ENCODE measurements around the gene TIRAP. TPM values are rescaled to one million over a fixed set of nuclear protein-coding genes. Genes with fewer than 3 reads are reported as not detected.
"Not testable (repeated sequence)": the region's sequence is repeated elsewhere in the genome, so short reads cannot be mapped to it uniquely, and the experiment has no call there.

TIRAP gene
- total RNA-seq, 2 experiments from 2014 or later = 4.7 to 5.2 TPM

DNA sequence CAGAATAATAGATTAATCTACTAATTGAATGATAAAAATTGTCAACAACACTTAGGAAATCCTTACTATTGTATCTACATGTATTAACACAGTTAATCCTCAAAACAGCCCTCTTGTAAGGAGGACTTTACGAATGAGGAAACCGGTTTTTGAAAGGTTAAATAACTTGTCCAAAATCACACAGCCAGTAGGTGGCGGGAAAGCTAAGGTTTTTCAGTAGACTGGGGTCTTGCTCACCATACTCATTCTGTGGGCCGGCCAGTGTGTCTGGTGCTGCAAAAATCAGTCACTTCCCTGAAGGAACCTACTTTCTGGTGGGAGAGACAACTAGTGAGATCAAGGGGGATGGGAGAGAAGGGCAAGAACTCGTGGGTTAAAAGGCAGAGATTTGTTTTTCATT is 24.8 kb downstream of the TIRAP start:
- Mint-ChIP-seq H3K27me3 (no peaks in the 10 kb centered on the region), H3K36me3 (peaks cover 21% of the 10 kb centered on the region), H3K4me3 (no peak overlapping the region), H3K4me1 (peaks cover 21% of the 10 kb centered on the region), H3K27ac (no peak overlapping the region), H3K9me3 (peaks cover 3% of the 10 kb centered on the region)
- no peak for DNase-seq

DNA sequence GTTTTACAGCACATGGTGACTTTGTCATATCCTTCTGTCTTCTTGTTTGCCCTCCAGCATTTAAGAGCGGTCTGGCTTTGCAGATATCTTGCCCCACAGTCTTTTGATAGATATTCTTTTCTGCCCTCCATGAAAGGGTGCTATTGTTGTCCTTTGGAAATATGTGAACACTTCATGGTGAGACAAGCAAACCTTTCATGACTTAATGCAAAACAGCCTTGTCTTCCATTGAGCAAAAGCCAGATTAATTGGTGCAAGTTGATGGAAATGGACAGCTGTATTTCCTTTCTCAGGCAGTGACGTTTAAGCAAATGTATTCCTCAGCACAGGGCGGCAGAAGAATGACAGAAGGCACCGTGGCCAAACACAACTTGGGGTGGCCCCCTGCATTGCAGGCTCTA is 25.4 kb downstream of the TIRAP start:
- Mint-ChIP-seq H3K27ac (no peak overlapping the region), H3K36me3 (peaks cover 15% of the 10 kb centered on the region), H3K27me3 (no peaks in the 10 kb centered on the region), H3K9me3 (peaks cover 3% of the 10 kb centered on the region), H3K4me3 (no peak overlapping the region), H3K4me1 (peaks cover 20% of the 10 kb centered on the region)
- no peak for DNase-seq

DNA sequence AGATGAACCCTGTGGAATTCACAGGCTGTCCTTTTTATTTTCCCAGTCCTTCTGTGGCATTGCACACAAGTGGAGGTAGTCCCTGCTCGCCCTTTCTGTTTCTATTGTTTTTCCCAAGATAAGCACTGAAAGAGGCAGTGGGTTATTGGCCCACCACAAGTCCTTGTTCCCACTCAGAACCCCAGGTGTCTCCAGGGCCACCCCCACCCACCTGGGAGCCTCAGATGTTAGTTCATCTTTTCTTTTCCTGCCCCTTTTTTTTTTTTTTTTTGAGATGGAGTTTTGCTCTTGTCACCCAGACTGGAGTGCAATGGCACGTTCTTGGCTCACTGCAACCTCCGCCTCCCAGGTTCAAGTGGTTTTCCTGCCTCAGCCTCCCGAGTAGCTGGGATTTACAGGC is 25.9 kb downstream of the TIRAP start:
- H3K27ac Mint-ChIP-seq = not testable (repeated sequence)

DNA sequence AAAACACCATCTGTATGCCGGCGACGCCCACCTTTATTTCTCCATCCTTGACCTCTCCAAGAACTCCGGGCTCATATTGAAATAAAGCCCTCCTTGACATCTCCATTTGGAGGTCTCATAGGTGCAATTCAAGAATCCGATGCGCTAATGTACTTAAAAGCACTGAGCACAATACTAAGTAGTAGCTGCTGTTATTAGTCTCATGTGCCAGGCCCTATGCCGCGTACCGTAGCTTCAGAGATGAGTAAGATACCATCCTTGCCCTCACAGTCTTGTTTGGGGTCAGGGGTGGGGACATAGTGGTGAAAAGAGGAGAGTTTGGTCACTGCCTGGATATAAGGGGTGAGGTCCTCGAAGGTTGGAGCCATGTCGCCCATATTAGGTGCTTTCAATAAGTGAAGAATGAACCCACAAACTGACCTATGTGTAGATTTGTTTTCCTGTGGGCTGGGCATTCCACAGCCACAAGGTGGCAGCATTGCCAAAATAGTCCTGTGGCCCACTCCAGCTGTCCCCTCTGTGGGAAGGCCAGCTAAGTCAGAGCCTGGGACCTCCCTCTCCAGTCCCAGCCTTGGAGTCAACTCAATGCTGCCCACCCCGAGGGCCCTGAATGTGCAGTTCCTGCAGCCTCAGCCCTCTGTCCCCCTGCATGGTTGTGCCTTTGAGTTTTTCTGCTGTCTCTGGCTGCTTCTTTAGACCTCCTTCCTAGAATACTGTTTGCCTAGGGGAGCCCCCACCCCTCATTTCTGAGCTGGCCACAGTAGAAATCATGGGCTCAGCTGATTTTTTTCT is 27.5 kb downstream of the TIRAP start:
- H3K27me3 Mint-ChIP-seq = no peaks in the 10 kb centered on the region
- peaks cover 13% of the 10 kb centered on the region for H3K4me1 Mint-ChIP-seq
- no peak overlapping the region for H3K4me3 Mint-ChIP-seq
- DNase-seq = peak; percentile 55
- peaks cover 17% of the 10 kb centered on the region for H3K36me3 Mint-ChIP-seq
- H3K9me3 Mint-ChIP-seq = peaks cover 5% of the 10 kb centered on the region
- H3K27ac Mint-ChIP-seq = no peak overlapping the region

More for the DNA sequence above, 25.9 kb downstream of the TIRAP start:
- not testable (repeated sequence) for H3K27me3 Mint-ChIP-seq, H3K4me3 Mint-ChIP-seq, H3K9me3 Mint-ChIP-seq, DNase-seq
- Mint-ChIP-seq H3K4me1 (peaks cover 20% of the 10 kb centered on the region), H3K36me3 (peaks cover 12% of the 10 kb centered on the region)

- Mint-ChIP-seq H3K4me1 (peaks cover 7% of the 10 kb centered on the region), H3K27ac (no peak overlapping the region), H3K27me3 (no peaks in the 10 kb centered on the region), H3K36me3 (peaks cover 17% of the 10 kb centered on the region), H3K4me3 (no peak overlapping the region), H3K9me3 (peaks cover 5% of the 10 kb centered on the region)
- no peak for DNase-seq
These were observed 28.1 kb downstream of the TIRAP start for GRCh38 chr11:126310992-126311310.

DNA sequence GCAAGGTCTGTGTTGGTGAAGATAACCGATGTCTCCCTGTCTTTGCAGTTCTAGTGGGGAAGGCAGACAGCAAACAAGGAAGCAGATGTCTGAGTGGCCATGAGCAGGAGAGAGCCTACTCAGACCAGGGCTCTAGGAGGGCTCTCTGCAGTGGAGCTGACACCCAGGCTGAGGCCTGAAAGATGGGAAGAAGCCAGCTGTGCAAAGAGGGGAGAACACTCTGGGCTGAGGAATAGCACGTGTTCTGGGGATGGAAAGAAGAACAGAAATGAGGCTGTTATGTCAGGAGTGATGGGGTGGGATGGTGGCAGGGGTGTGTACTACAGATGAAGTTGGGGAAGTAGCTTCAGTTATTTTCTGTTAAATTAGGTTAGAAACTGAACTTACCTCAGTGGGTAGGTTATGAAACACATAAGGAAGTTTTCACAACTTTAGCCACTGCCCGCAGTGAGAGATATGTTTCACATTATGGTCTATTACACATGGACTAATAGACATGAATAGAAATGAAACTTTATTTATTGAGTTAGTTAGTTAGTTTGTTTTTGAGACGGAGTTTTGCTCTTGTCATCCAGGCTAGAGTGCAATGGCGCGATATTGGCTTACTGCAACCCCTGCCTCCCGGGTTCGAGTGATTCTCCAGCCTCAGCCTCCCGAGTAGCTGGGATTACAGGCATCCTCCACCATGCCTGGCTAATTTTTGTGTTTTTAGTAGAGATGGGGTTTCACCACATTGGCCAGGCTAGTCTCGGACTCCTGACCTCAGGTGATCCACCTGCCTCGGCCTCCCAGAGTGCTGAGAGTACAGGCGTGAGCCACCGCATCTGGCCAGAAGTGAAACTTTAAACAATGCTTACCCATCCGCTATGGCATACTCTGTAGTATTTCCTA is 28.8 kb downstream of the TIRAP start:
- H3K4me3 Mint-ChIP-seq = no peak overlapping the region
- H3K4me1 Mint-ChIP-seq = peaks cover 5% of the 10 kb centered on the region
- no peak for DNase-seq
- H3K27ac Mint-ChIP-seq = no peak overlapping the region
- peaks cover 11% of the 10 kb centered on the region for H3K9me3 Mint-ChIP-seq
- peaks cover 22% of the 10 kb centered on the region for H3K36me3 Mint-ChIP-seq
- H3K27me3 Mint-ChIP-seq = no peaks in the 10 kb centered on the region

DNA sequence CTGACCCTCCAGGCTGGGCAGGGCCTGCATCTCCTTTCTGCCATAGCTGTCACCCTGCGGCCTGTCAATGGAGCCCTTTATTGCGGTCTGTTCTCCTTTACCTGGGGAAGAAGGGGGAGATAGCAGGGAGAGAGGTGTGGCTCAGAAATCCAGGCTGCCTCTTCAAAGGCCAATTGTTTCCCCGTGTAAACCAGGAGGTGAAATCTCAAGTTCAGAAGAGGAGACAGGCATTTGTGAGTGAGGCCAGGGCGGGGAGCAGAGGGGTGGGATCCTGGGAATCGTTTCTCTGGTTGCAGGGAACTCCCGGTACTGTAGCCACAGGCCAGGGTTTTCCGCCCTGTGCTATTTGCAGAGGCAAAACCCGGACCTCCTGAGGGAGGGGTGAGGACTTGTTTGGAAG is 30.1 kb downstream of the TIRAP start:
- no peaks in the 10 kb centered on the region for H3K27me3 Mint-ChIP-seq
- peaks cover 26% of the 10 kb centered on the region for H3K36me3 Mint-ChIP-seq
- no peak overlapping the region for H3K4me3 Mint-ChIP-seq
- peaks cover 11% of the 10 kb centered on the region for H3K9me3 Mint-ChIP-seq
- H3K4me1 Mint-ChIP-seq = peaks cover 11% of the 10 kb centered on the region
- H3K27ac Mint-ChIP-seq = no peak overlapping the region
- no peak for DNase-seq

GRCh38 chr11:126313826-126314225 is 30.9 kb downstream of the TIRAP start:
- Mint-ChIP-seq H3K36me3 (peaks cover 26% of the 10 kb centered on the region), H3K4me3 (no peak overlapping the region), H3K27ac (no peak overlapping the region), H3K9me3 (peaks cover 11% of the 10 kb centered on the region), H3K27me3 (no peaks in the 10 kb centered on the region), H3K4me1 (peaks cover 20% of the 10 kb centered on the region)
- no peak for DNase-seq

DNA sequence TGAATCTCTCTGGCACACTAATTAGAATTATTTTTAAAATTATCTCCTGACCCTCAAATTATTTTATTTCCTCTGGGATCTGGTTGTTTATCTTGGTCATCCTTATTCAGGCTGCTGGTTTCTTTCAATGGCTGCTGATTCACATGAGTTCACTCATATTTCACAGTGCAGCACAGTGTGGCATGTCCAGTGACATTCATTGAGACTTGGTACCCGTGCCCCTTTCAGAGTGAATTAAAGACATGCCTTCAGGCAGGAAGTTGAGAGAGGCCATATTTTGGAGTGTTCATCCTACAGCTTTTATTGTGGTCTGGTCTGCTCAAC is 34.5 kb downstream of the TIRAP start:
- peaks cover 30% of the 10 kb centered on the region for H3K4me1 Mint-ChIP-seq
- DNase-seq = no peak
- H3K4me3 Mint-ChIP-seq = peak overlapping the region; percentile 50
- H3K27me3 Mint-ChIP-seq = no peaks in the 10 kb centered on the region
- peaks cover 32% of the 10 kb centered on the region for H3K36me3 Mint-ChIP-seq
- peaks cover 11% of the 10 kb centered on the region for H3K9me3 Mint-ChIP-seq
- peak overlapping the region; percentile 75 for H3K27ac Mint-ChIP-seq

- peak overlapping the region; percentile 75 for H3K27ac Mint-ChIP-seq
- H3K9me3 Mint-ChIP-seq = peaks cover 11% of the 10 kb centered on the region
- H3K4me1 Mint-ChIP-seq = peaks cover 30% of the 10 kb centered on the region
- H3K36me3 Mint-ChIP-seq = peaks cover 32% of the 10 kb centered on the region
- DNase-seq = peak; percentile 28
- H3K4me3 Mint-ChIP-seq = peak overlapping the region; percentile 50
- H3K27me3 Mint-ChIP-seq = no peaks in the 10 kb centered on the region
These were observed 35.1 kb downstream of the TIRAP start for GRCh38 chr11:126317756-126318573.

DNA sequence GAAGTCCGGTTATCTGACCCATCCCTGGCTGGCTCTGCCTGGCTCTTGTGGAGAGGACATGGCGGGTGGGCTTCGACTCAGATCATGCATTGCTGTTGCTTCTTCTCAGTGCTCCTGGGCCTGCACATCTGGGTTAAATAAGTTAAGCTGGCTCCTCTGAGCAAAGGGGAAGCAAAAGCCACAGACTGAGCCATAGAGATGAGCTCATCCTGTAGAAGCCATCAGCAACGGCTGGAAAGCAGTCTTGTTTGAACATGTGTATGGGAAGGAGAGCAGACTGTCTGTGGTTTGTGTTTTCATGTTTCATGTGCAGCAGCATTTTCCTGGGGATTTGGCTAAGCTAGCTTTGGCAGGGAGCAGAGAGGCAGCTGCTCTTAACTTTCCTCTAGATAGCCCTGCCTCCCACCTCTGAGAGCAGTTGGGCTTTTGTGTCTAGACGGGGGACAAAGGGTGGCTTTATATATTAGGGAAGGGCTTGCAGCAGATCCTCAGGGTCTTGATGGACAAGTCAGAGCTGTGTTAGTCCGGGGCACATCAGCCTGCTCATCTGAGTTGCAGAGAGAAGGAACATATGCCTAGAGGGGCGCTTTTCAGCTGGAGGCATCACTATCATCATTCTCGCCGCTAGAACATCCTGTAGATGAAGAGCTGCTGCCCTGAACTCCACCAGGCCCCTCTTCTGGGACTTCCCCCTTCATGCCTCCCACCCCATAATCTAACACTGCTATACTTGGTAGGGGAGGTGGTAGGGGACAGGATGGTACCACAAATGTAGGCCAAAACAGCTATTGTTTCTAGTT is 35.9 kb downstream of the TIRAP start:
- peak overlapping the region; percentile 75 for H3K27ac Mint-ChIP-seq

GRCh38 chr11:126319374-126319740 is 36.5 kb downstream of the TIRAP start:
- Mint-ChIP-seq H3K4me1 (peaks cover 30% of the 10 kb centered on the region), H3K36me3 (peaks cover 27% of the 10 kb centered on the region)

More for the DNA sequence above, 35.9 kb downstream of the TIRAP start:
- Mint-ChIP-seq H3K27me3 (no peaks in the 10 kb centered on the region), H3K36me3 (peaks cover 32% of the 10 kb centered on the region), H3K4me1 (peaks cover 30% of the 10 kb centered on the region), H3K9me3 (peaks cover 11% of the 10 kb centered on the region), H3K4me3 (peak overlapping the region; percentile 50)
- DNase-seq = no peak

DNA sequence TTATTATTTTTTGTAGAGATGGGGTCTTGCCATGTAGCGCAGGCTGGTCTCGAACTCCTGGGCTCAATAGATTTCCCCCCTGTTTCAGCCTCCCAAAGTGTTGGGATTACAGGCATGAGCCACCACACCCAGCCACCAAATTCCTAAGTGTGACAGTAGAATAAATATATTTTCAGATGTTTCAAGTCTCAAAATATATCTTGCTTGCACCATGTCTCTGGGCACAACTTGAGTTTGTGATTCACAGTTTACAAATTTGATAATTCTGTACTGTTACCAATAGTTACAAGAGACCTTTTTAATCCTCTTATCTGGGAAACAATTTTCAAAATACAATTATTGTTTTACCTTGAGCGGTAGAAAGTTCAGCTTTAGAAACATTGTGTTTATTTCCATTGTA is 40.1 kb downstream of the TIRAP start:
- peaks cover 27% of the 10 kb centered on the region for H3K4me1 Mint-ChIP-seq

More at GRCh38 chr11:126319374-126319740, 36.5 kb downstream of the TIRAP start:
- H3K9me3 Mint-ChIP-seq = peaks cover 8% of the 10 kb centered on the region
- H3K4me3 Mint-ChIP-seq = no peak overlapping the region
- no peak for DNase-seq
- no peaks in the 10 kb centered on the region for H3K27me3 Mint-ChIP-seq
- H3K27ac Mint-ChIP-seq = peak overlapping the region; percentile 39

DNA sequence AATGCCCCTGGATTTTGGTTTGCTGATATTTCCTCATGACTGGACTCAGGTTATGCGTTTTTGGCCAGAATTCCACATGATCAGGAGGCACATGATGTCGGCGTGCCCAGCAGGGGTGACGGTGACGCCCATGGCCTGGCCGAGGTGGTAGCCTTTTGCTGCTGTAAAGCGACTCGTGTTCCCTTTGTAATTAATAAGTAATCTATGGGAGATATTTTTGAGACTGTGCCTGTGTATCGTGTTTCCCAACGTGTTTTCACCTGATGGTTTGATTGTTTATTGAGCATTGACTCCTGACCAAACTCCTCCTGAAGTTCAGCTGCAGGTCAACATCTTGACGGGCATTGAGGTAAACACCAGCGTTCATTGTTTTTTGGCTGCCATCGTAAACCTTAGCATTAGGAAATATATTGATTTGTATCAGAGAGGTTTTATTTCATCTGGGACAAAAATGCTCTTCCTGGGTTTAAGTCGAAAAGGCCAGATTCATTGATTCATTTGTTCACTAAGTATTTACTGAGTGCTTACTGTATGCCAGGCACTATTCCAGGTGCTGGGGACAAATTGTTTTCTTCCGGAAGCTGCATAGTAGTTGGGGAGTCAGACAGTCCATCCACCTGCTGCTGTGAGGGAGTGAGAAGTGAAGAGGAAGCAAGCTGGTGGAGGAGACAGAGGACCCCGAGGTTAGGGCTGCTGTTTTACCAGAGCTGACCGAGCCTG is 44.5 kb downstream of the TIRAP start:
- no peaks in the 10 kb centered on the region for H3K27me3 Mint-ChIP-seq
- no peak for DNase-seq
- H3K27ac Mint-ChIP-seq = no peak overlapping the region
- no peaks in the 10 kb centered on the region for H3K9me3 Mint-ChIP-seq
- H3K4me3 Mint-ChIP-seq = no peak overlapping the region
- peaks cover 1% of the 10 kb centered on the region for H3K36me3 Mint-ChIP-seq
- H3K4me1 Mint-ChIP-seq = peaks cover 13% of the 10 kb centered on the region

More for the DNA sequence above, 40.1 kb downstream of the TIRAP start:
- Mint-ChIP-seq H3K9me3 (no peaks in the 10 kb centered on the region), H3K27me3 (no peaks in the 10 kb centered on the region), H3K36me3 (peaks cover 5% of the 10 kb centered on the region), H3K27ac (no peak overlapping the region), H3K4me3 (no peak overlapping the region)
- no peak for DNase-seq
